Cardiac muscle cell (in vitro differentiated cells and primary cell): Measurements from ENCODE around the gene ZFP36. TPM values are rescaled to one million over a fixed set of nuclear protein-coding genes. Genes with fewer than 3 reads are reported as not detected.
A peak's percentile ranks its signal among the peaks of the same experiment; 100 is the strongest.
"Not testable (repeated sequence)": the region's sequence is repeated elsewhere in the genome, so short reads cannot be mapped to it uniquely, and the experiment has no call there.

Experiments
- DNase-seq, 2 donors: peaks; one replicate each; pipeline versions ENCODE4 v3.0.0 to v3.0.0-alpha.2; 2010 to 2017; ENCODE audit warnings: low read depth in 1 of 2, low spot score in 1 of 2
- H3K27ac ChIP-seq: fragments of 200-600 bp; sonication (generic); 2 replicates; pipeline ENCODE4 v1.5.1; 2016
- H3K27me3 ChIP-seq: fragments of 200-600 bp; sonication (generic); 2 replicates; pipeline ENCODE4 v1.6.0; 2016; ENCODE audit warnings: control low read depth
- H3K36me3 ChIP-seq: fragments of 200-600 bp; sonication (generic); 2 replicates; pipeline ENCODE4 v1.5.1; 2016; ENCODE audit warnings: control low read depth
- H3K4me1 ChIP-seq: fragments of 200-600 bp; sonication (generic); 2 replicates; pipeline ENCODE4 v1.8.1; 2017; ENCODE audit warnings: low read depth, mild to moderate bottlenecking, mixed run types
- H3K4me3 ChIP-seq: fragments of 200-600 bp; sonication (generic); 2 replicates; pipeline ENCODE4 v1.5.1; 2016; ENCODE audit warnings: mild to moderate bottlenecking
- H3K9me3 ChIP-seq: fragments of 200-600 bp; sonication (generic); 2 replicates; pipeline ENCODE4 v1.5.1; 2017; ENCODE audit warnings: low read depth, mild to moderate bottlenecking, control low read depth
- CTCF ChIP-seq: IDR thresholded peaks from 2 replicates; pipeline ENCODE4 v1.5.1; 2012; ENCODE audit warnings: low read depth, mild to moderate bottlenecking, low read length
- polyA plus RNA-seq: library from polyadenylated mRNA; unstranded; fragments of >200 nt; fragmentation: Nextera tagmentation; extraction: Ambion mirVana; gene quantifications from 2 replicates; pipeline ENCODE4 v1.2.1, GENCODE V29; 2016
- total RNA-seq: library from RNA; depleted of rRNA; stranded (reverse); fragments of >200 nt; gene quantifications from 2 replicates; pipeline ENCODE4 v1.2.3, GENCODE V29; 2016

The ZFP36 gene
- total and polyA plus RNA-seq, 2 experiments from 2014 or later: 14.6 to 53.4 TPM

- H3K27me3 ChIP-seq: no peaks in the 10 kb centered on the region
- peaks cover 4% of the 10 kb centered on the region for H3K4me1 ChIP-seq
- H3K27ac ChIP-seq: no peak overlapping the region
- H3K36me3 ChIP-seq: no peaks in the 10 kb centered on the region
- TF ChIP-seq CTCF: no peak
- DNase-seq: no peak
- peak overlapping the region; percentile 83 for H3K4me3 ChIP-seq
- H3K9me3 ChIP-seq: no peaks in the 10 kb centered on the region
Measured at GRCh38 chr19:39446365-39447084, 39.9 kb downstream of the ZFP36 start.

GRCh38 chr19:39448271-39448670 lies 41.6 kb downstream of the ZFP36 start:
- no peak for TF ChIP-seq CTCF
- Histone ChIP-seq H3K4me1 (peaks cover 4% of the 10 kb centered on the region), H3K36me3 (peaks cover 3% of the 10 kb centered on the region), H3K4me3 (no peak overlapping the region), H3K27me3 (no peaks in the 10 kb centered on the region), H3K9me3 (no peaks in the 10 kb centered on the region), H3K27ac (peak overlapping the region; percentile 40)
- no peak for DNase-seq

GRCh38 chr19:39449116-39449797 lies 42.6 kb downstream of the ZFP36 start:
- no peak overlapping the region for H3K27ac ChIP-seq
- TF ChIP-seq CTCF: no peak
- DNase-seq: no peak
- H3K36me3 ChIP-seq: peaks cover 5% of the 10 kb centered on the region
- H3K27me3 ChIP-seq: no peaks in the 10 kb centered on the region
- peaks cover 4% of the 10 kb centered on the region for H3K4me1 ChIP-seq
- no peak overlapping the region for H3K4me3 ChIP-seq
- H3K9me3 ChIP-seq: no peaks in the 10 kb centered on the region

GRCh38 chr19:39451257-39451656 lies 44.6 kb downstream of the ZFP36 start:
- H3K9me3 ChIP-seq, H3K36me3 ChIP-seq, H3K4me3 ChIP-seq, H3K27me3 ChIP-seq, H3K4me1 ChIP-seq, DNase-seq, H3K27ac ChIP-seq: not testable (repeated sequence)

Other genes with a start within 250 kb of the ZFP36 start
- 10.3 and 16.1 TPM in 2 replicates for gene NCCRP1, start 209.9 kb upstream of the ZFP36 start, total RNA-seq
- gene NCCRP1, start 209.9 kb upstream of the ZFP36 start, polyA plus RNA-seq: 10.0 and 17.5 TPM in 2 replicates
- gene SYCN, start 202.6 kb upstream of the ZFP36 start, total RNA-seq: not detected in 2 replicates
- not detected in 2 replicates for gene SYCN, start 202.6 kb upstream of the ZFP36 start, polyA plus RNA-seq
- gene IFNL3, start 161.8 kb upstream of the ZFP36 start, total RNA-seq: not detected in 2 replicates
- gene IFNL3, start 161.8 kb upstream of the ZFP36 start, polyA plus RNA-seq: not detected in 2 replicates
- gene IFNL4, start 158.0 kb upstream of the ZFP36 start, total RNA-seq: not detected in 2 replicates
- 0.17 TPM in 1 of 2 replicates, not detected in the other for gene IFNL4, start 158.0 kb upstream of the ZFP36 start, polyA plus RNA-seq
- gene IFNL2, start 138.5 kb upstream of the ZFP36 start, total RNA-seq: not detected in 2 replicates
- not detected in 2 replicates for gene IFNL2, start 138.5 kb upstream of the ZFP36 start, polyA plus RNA-seq
- not detected in 2 replicates for gene IFNL1, start 110.4 kb upstream of the ZFP36 start, total RNA-seq
- not detected in 2 replicates for gene IFNL1, start 110.4 kb upstream of the ZFP36 start, polyA plus RNA-seq
- 10.3 and 19.4 TPM in 2 replicates for gene LRFN1, start 86.0 kb upstream of the ZFP36 start, total RNA-seq
- 12.4 and 18.6 TPM in 2 replicates for gene LRFN1, start 86.0 kb upstream of the ZFP36 start, polyA plus RNA-seq
- gene GMFG, start 70.8 kb upstream of the ZFP36 start, total RNA-seq: not detected in 2 replicates
- gene GMFG, start 70.8 kb upstream of the ZFP36 start, polyA plus RNA-seq: 2.3 and 3.2 TPM in 2 replicates
- gene SAMD4B, start 64.4 kb upstream of the ZFP36 start, total RNA-seq: 158 and 183 TPM in 2 replicates
- gene SAMD4B, start 64.4 kb upstream of the ZFP36 start, polyA plus RNA-seq: 120 and 139 TPM in 2 replicates
- gene PAF1, start 15.7 kb upstream of the ZFP36 start, total RNA-seq: 61.9 and 62.2 TPM in 2 replicates
- gene PAF1, start 15.7 kb upstream of the ZFP36 start, polyA plus RNA-seq: 64.4 and 78.3 TPM in 2 replicates
- 43.8 and 70.6 TPM in 2 replicates for gene MED29, start 15.5 kb upstream of the ZFP36 start, total RNA-seq
- gene MED29, start 15.5 kb upstream of the ZFP36 start, polyA plus RNA-seq: 59.6 and 67.3 TPM in 2 replicates
- 40.7 and 45.4 TPM in 2 replicates for gene PLEKHG2, start 5.8 kb downstream of the ZFP36 start, total RNA-seq
- 30.5 and 40.0 TPM in 2 replicates for gene PLEKHG2, start 5.8 kb downstream of the ZFP36 start, polyA plus RNA-seq
- gene RPS16, start 29.1 kb downstream of the ZFP36 start, total RNA-seq: 369 and 374 TPM in 2 replicates
- 508 and 542 TPM in 2 replicates for gene RPS16, start 29.1 kb downstream of the ZFP36 start, polyA plus RNA-seq
- 106 and 156 TPM in 2 replicates for gene SUPT5H, start 38.7 kb downstream of the ZFP36 start, total RNA-seq
- gene SUPT5H, start 38.7 kb downstream of the ZFP36 start, polyA plus RNA-seq: 145 and 185 TPM in 2 replicates
- 80.4 and 108 TPM in 2 replicates for gene TIMM50, start 74.0 kb downstream of the ZFP36 start, total RNA-seq
- 93.3 and 101 TPM in 2 replicates for gene TIMM50, start 74.0 kb downstream of the ZFP36 start, polyA plus RNA-seq
- gene DLL3, start 92.1 kb downstream of the ZFP36 start, total RNA-seq: 8.0 and 11.7 TPM in 2 replicates
- 12.2 and 13.9 TPM in 2 replicates for gene DLL3, start 92.1 kb downstream of the ZFP36 start, polyA plus RNA-seq
- gene SELENOV, start 108.3 kb downstream of the ZFP36 start, total RNA-seq: 2.0 and 4.3 TPM in 2 replicates
- gene SELENOV, start 108.3 kb downstream of the ZFP36 start, polyA plus RNA-seq: 1.3 and 2.5 TPM in 2 replicates
- gene EID2B, start 126.0 kb downstream of the ZFP36 start, total RNA-seq: 9.5 and 17.5 TPM in 2 replicates
- 8.4 and 14.1 TPM in 2 replicates for gene EID2B, start 126.0 kb downstream of the ZFP36 start, polyA plus RNA-seq
- 20.3 and 44.5 TPM in 2 replicates for gene EID2, start 133.3 kb downstream of the ZFP36 start, total RNA-seq
- gene EID2, start 133.3 kb downstream of the ZFP36 start, polyA plus RNA-seq: 70.2 and 75.0 TPM in 2 replicates
- gene LGALS13, start 195.7 kb downstream of the ZFP36 start, total RNA-seq: not detected in 2 replicates
- gene LGALS13, start 195.7 kb downstream of the ZFP36 start, polyA plus RNA-seq: not detected in 2 replicates
- not detected in 2 replicates for gene LGALS16, start 249.1 kb downstream of the ZFP36 start, total RNA-seq
- gene LGALS16, start 249.1 kb downstream of the ZFP36 start, polyA plus RNA-seq: not detected in 2 replicates